ENCODE measurements around the gene SNAPC5.
A peak's percentile ranks its signal among the peaks of the same experiment; 100 is the strongest.
"Not testable (repeated sequence)": the region's sequence is repeated elsewhere in the genome, so short reads cannot be mapped to it uniquely, and the experiment has no call there.

SNAPC5 gene

DNA sequence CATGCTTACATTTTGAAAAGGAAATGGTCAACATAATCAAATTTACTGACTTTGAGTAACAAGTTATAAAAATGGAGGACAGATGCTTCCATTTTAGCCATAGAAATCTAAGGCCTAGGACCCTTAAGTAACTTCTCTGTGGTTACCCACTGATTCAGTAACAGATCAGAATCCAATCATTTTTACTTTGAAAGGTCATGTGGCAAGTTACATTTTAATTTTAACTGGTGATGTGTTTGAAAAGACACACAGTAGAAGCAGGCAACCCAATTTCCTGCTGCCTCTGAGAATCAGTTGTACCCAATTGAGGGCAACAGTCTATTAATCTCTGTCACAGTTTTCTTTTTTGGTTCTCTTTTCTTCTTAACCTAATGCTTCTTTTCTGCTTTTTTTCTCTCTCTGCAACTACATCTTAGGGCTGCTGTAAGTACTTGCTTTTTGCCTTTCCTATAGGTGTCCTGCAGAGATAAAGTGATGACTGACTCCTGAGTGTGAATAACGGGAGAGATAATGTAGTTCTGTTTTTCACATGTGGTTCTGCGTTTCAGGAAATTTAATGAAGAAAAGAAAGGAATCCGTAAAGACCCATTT lies 10.8 kb upstream of the SNAPC5 start:
- no peak for DNase-seq (ENCODE audit: low read depth, low spot score)
- no peak overlapping the region for H3K9ac ChIP-seq (ENCODE audit: insufficient read length)
- no peak for TF ChIP-seq EZH2 (IDR thresholded peaks at IDR 0.05)
- no peak for TF ChIP-seq POLR2AphosphoS5 (IDR thresholded peaks at IDR 0.05; ENCODE audit: borderline replicate concordance, low read depth, low read length)
- TF ChIP-seq FOXP2 (optimal IDR thresholded peaks at IDR 0.05; ENCODE audit: control extremely low read depth, extremely low read length, insufficient read depth), result no peak
- H3K4me3 ChIP-seq, result no peak overlapping the region
- peaks cover 9% of the 10 kb centered on the region for H3K36me3 ChIP-seq (ENCODE audit: insufficient read depth, low read length)
- no peak overlapping the region for H3K27ac ChIP-seq
- no peaks in the 10 kb centered on the region for H3K9me3 ChIP-seq (ENCODE audit: low read depth, low read length)

DNA sequence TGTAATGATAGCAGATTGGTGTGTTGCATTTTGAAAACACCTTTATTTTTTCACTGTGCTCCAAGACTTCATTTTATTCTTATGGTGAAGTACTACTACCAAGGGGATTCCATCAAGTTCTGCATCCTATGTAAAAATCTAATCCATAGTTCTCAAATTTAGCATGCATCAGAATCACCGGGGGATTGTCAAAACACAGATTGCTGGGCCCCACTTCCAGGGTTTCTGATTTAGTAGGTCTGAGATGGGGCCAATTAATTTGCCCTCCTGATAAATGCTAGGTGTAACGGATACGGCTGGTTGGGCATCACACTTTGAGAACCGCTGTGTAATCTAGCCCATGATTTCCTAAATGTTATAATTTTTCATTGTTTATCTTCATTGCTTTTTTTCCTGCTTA lies 8.3 kb upstream of the SNAPC5 start:
- no peak for TF ChIP-seq FOXP2 (optimal IDR thresholded peaks at IDR 0.05; ENCODE audit: control extremely low read depth, extremely low read length, insufficient read depth)
- peak overlapping the region; percentile 100 for H3K4me3 ChIP-seq
- H3K27ac ChIP-seq, result no peak overlapping the region
- no peak for DNase-seq (ENCODE audit: low read depth, low spot score)
- H3K36me3 ChIP-seq (ENCODE audit: insufficient read depth, low read length), result peaks cover 35% of the 10 kb centered on the region
- peak overlapping the region; percentile 100 for H3K9ac ChIP-seq (ENCODE audit: insufficient read length)
- no peaks in the 10 kb centered on the region for H3K9me3 ChIP-seq (ENCODE audit: low read depth, low read length)

DNA sequence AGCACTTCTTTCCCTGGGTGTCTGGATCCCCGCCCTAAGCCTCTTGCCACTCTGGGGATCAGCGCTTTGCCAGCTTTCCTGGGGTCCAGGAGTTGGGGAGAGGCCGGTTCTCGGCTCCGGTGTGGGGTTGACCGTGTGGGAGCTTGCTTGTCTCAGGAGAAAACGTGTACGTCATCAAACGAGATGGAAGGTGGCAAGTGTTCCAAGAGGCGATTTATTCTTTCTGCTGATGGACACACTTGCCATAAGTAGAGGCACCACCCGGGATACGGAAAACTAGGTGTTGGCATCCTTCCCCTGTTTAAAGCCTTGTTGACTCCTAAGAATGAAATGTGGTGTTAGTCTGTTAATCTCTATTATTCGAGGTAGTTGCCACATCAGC lies 7.9 kb upstream of the SNAPC5 start:
- DNase-seq (ENCODE audit: low read depth, low spot score), result no peak
- no peak for TF ChIP-seq POLR2AphosphoS5 (IDR thresholded peaks at IDR 0.05; ENCODE audit: borderline replicate concordance, low read depth, low read length)
- no peak for TF ChIP-seq FOXP2 (optimal IDR thresholded peaks at IDR 0.05; ENCODE audit: control extremely low read depth, extremely low read length, insufficient read depth)
- TF ChIP-seq EZH2 (IDR thresholded peaks at IDR 0.05), result no peak

DNA sequence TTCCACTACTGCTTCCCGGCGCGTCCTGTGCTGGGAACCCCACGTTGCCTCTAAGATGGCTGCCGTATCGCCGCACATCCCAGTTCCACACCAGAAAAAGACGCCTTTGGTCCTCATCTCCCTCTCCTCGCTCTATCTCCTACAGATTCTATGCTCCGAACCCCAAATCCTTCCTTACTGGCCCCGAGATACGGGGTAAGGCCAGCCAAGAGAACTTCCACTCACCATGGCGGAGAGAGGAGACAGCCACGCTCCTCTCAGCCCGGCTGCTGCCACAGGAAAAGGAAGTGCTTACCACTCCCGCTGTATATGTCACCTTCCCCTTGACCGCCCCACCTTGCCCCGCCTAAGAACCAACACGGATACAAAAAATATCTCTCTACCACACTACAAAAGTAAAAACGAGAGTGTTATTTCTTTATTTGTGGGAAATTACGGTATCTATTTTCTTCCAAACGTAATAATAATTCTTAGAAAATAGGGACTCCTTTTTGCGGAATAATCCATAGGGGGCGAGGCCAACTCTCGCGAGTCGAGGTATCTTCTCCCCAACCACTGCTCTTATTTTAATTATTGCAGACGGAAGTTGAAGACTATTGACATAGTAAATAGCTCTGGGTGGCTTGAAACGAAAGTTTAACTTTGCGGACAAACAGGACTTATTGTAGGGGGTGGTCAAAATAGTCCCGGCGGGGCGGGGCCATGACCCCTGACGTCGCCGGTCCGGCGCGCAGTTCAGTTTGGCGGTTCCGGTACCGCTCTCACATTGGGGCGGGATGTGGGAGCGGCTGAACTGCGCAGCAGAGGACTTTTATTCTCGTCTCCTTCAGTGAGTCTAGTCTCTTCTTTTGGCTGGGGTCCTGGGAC lies 7.2 kb upstream of the SNAPC5 start, which contains the start of the genes RPL4 and ZWILCH:
RPL4 (minus strand) TSS at position 293 of the 867 bp plus-strand sequence; CDS start at position 228, 65 bp downstream.
ZWILCH (plus strand) TSS at position 764 of the 867 bp plus-strand sequence; CDS start at position 777, 13 bp downstream.
- peak within 1 kb of the TSS; percentile 100 for H3K9ac ChIP-seq (ENCODE audit: insufficient read length)
- peak within 1 kb of the TSS; percentile 95 for H3K27ac ChIP-seq
- no peaks in the 10 kb centered on the region for H3K9me3 ChIP-seq (ENCODE audit: low read depth, low read length)
- H3K36me3 ChIP-seq (ENCODE audit: insufficient read depth, low read length), result peaks cover 45% of the 10 kb centered on the region
- TF ChIP-seq EZH2 (IDR thresholded peaks at IDR 0.05) (no peak), POLR2AphosphoS5 (IDR thresholded peaks at IDR 0.05; ENCODE audit: borderline replicate concordance, low read depth, low read length) (peak; percentile 96), FOXP2 (optimal IDR thresholded peaks at IDR 0.05; ENCODE audit: control extremely low read depth, extremely low read length, insufficient read depth) (no peak)
- peak; percentile 71 for DNase-seq (ENCODE audit: low read depth, low spot score)
- H3K4me3 ChIP-seq, result peak within 1 kb of the TSS; percentile 100

More for the DNA sequence above, 7.9 kb upstream of the SNAPC5 start:
- H3K27ac ChIP-seq, result peak overlapping the region; percentile 95
- no peaks in the 10 kb centered on the region for H3K9me3 ChIP-seq (ENCODE audit: low read depth, low read length)
- peaks cover 39% of the 10 kb centered on the region for H3K36me3 ChIP-seq (ENCODE audit: insufficient read depth, low read length)
- H3K4me3 ChIP-seq, result peak overlapping the region; percentile 100
- H3K9ac ChIP-seq (ENCODE audit: insufficient read length), result peak overlapping the region; percentile 100

DNA sequence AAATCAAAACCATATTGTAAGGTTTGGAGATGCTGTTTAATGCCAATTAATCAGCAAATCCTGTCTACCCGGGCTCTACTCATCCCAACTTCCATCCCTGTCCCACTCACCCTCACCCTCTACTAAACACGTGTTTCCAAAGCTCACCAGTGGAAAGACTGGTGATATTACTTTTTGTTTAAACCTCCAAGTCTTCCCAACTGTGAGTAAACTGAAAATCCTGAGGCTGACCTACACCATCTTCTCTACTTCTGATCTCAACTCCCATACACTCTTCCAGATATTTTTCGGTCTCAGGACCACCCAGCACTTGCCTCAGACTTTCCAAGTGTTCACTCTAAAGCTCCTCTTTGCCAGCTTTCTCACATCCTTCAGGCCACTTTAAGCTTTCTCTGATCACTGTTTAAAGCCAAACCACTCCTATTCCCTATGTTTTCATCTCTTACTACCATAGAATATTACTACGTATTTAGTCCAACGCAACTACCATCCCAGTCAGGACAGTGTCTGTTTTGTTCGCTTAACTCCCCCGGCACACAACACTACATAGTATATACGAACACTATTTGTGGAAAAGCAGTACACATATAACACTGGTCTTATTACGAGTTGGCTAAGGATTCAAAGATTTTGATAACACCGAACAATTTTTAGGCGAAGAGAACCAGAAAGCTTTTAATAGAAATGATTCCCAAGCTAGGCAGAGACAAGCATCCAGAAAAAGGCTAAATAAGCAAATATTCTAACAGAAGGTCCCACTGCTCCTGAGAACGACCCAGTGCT lies 6.4 kb upstream of the SNAPC5 start:
- no peak for TF ChIP-seq POLR2AphosphoS5 (IDR thresholded peaks at IDR 0.05; ENCODE audit: borderline replicate concordance, low read depth, low read length)
- TF ChIP-seq FOXP2 (optimal IDR thresholded peaks at IDR 0.05; ENCODE audit: control extremely low read depth, extremely low read length, insufficient read depth), result no peak
- no peak for TF ChIP-seq EZH2 (IDR thresholded peaks at IDR 0.05)
- H3K27ac ChIP-seq, result peak overlapping the region; percentile 95
- H3K9me3 ChIP-seq (ENCODE audit: low read depth, low read length), result no peaks in the 10 kb centered on the region
- H3K36me3 ChIP-seq (ENCODE audit: insufficient read depth, low read length), result peaks cover 54% of the 10 kb centered on the region
- H3K9ac ChIP-seq (ENCODE audit: insufficient read length), result peak overlapping the region; percentile 100
- no peak for DNase-seq (ENCODE audit: low read depth, low spot score)
- peak overlapping the region; percentile 100 for H3K4me3 ChIP-seq

DNA sequence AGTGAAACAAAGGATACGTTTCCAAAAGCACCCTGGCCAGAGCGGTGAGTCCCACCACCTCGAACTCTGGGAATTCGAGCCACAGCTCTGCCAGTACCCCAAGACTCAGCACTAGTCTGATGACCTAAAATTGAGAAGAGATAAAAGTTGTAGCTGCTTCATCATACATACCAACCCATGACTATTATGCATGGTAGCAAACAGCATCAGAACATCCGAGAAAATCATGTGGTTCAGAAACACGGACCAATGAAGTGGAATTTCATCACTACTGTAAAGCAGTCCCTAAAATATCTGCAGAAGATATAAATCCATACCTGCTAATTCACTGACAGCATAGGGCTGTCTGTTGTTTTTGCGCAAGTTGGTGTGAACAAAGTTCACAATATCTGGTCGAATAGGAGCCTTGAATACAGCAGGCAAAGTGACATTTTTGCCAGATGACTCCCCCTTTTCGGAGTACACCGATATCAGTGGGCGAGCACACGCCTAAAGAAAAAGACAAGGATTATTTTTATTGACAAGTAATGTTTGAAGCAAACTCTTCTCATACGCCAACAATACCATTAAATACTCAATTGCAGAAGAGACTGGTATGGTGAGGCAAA lies 5.6 kb upstream of the SNAPC5 start:
- Histone ChIP-seq H3K36me3 (ENCODE audit: insufficient read depth, low read length) (peaks cover 62% of the 10 kb centered on the region), H3K9ac (ENCODE audit: insufficient read length) (peak overlapping the region; percentile 100), H3K4me3 (peak overlapping the region; percentile 100), H3K27ac (peak overlapping the region; percentile 95)
- DNase-seq (ENCODE audit: low read depth, low spot score); H3K9me3 ChIP-seq (ENCODE audit: low read depth, low read length): not testable (repeated sequence)

DNA sequence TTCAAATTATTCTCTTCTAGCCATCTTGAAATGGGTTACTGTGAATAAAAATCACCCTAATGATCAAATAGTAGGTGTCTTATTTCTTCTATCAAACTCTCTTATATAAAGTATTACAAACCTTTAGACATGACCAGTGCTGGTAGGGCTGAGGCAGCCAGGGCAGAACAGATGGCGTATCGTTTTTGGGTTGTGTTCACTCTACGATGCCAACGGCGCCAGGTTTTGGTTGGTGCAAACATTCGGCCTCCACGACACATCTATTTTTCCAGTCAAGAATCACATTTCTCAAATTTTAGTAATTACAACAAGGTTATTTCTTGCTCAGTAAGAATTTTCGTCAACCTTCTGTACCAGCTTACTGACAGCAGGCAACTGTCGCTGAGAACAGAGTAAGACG lies 4.9 kb upstream of the SNAPC5 start:
- Histone ChIP-seq H3K36me3 (ENCODE audit: insufficient read depth, low read length) (peaks cover 66% of the 10 kb centered on the region), H3K27ac (peak overlapping the region; percentile 95), H3K4me3 (peak overlapping the region; percentile 100), H3K9me3 (ENCODE audit: low read depth, low read length) (no peaks in the 10 kb centered on the region), H3K9ac (ENCODE audit: insufficient read length) (peak overlapping the region; percentile 100)
- no peak for TF ChIP-seq FOXP2 (optimal IDR thresholded peaks at IDR 0.05; ENCODE audit: control extremely low read depth, extremely low read length, insufficient read depth)
- no peak for TF ChIP-seq EZH2 (IDR thresholded peaks at IDR 0.05)
- TF ChIP-seq POLR2AphosphoS5 (IDR thresholded peaks at IDR 0.05; ENCODE audit: borderline replicate concordance, low read depth, low read length), result no peak
- no peak for DNase-seq (ENCODE audit: low read depth, low spot score)

DNA sequence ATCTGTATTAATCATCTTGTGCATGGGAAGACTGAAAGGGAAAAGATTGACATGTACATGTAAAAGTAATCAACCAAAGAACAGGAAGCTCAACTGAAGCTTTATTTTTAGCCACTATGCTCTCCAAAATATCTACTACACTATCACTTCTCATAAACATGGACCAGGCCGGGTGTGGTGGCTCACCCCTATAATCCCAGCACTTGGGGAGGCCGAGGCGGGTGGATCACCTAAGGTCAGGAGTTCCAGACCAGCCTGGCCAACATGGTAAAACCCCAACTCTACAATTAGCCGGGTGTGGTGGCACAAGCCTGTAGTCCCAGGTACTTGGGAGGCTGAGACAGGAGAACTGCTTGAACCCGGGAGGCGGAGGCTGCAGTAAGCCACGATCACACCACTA lies 2.8 kb upstream of the SNAPC5 start:
- peaks cover 66% of the 10 kb centered on the region for H3K36me3 ChIP-seq (ENCODE audit: insufficient read depth, low read length)
- DNase-seq (ENCODE audit: low read depth, low spot score); H3K9me3 ChIP-seq (ENCODE audit: low read depth, low read length); H3K4me3 ChIP-seq; H3K9ac ChIP-seq (ENCODE audit: insufficient read length): not testable (repeated sequence)
- H3K27ac ChIP-seq, result peak overlapping the region; percentile 42; the same call in 1 of the 2 replicates
